Spleen (tissue), 11 donors: ENCODE data around the gene CHST8. TPM values are rescaled to one million over a fixed set of nuclear protein-coding genes. Genes with fewer than 3 reads are reported as not detected.

Experiments
- DNase-seq: peaks from one replicate; pipeline ENCODE4 v3.0.0-alpha.2; 2020
- H3K27ac ChIP-seq, 8 donors: fragments of 200-600 bp; sonication (generic) in 7 of 8; 1 replicate in 4 of 8; 2 replicates in 4 of 8; pipeline versions ENCODE4 v1.5.0 to v1.8.0; 2016 to 2021; ENCODE audit warnings: inconsistent platforms in 4 of 8, mild to moderate bottlenecking in 4 of 8, moderate library complexity in 1 of 8
- H3K27me3 ChIP-seq, 7 donors: fragments of 200-600 bp; sonication (generic) in 6 of 7; replicated peaks in 1 of 7; 1 replicate in 4 of 7; 2 replicates in 3 of 7; pipeline versions ENCODE4 v1.5.0 to v1.8.0; 2016 to 2021; ENCODE audit warnings: inconsistent platforms in 3 of 7, mild to moderate bottlenecking in 1 of 7
- H3K36me3 ChIP-seq, 6 donors: fragments of 200-600 bp; sonication (generic) in 5 of 6; 1 replicate in 4 of 6; 2 replicates in 2 of 6; pipeline versions ENCODE4 v1.5.0 to v1.8.0; 2016 to 2021; ENCODE audit warnings: inconsistent platforms in 2 of 6
- H3K4me1 ChIP-seq, 6 donors: fragments of 200-600 bp; sonication (generic) in 5 of 6; 1 replicate in 3 of 6; 2 replicates in 3 of 6; pipeline versions ENCODE4 v1.5.0 to v1.8.0; 2016 to 2021; ENCODE audit warnings: inconsistent platforms in 3 of 6
- H3K4me3 ChIP-seq, 8 donors: fragments of 200-600 bp; sonication (generic) in 7 of 8; 1 replicate in 4 of 8; 2 replicates in 4 of 8; pipeline versions ENCODE4 v1.5.0 to v1.8.0; 2016 to 2021; ENCODE audit warnings: inconsistent platforms in 4 of 8, mild to moderate bottlenecking in 4 of 8, moderate library complexity in 2 of 8
- H3K9me3 ChIP-seq, 8 donors: fragments of 200-600 bp; sonication (generic) in 7 of 8; 1 replicate in 4 of 8; 2 replicates in 4 of 8; pipeline versions ENCODE4 v1.5.0 to v1.8.0; 2016 to 2021; ENCODE audit warnings: inconsistent platforms in 4 of 8
- CTCF ChIP-seq, 11 experiments: fragments of 200-600 bp in 7 of 11; fragments of 450-650 bp in 4 of 11; sonication (generic) in 4 of 11; IDR thresholded peaks in 8 of 11; conservative IDR thresholded peaks in 3 of 11; 1 replicate in 7 of 11; 2 replicates in 4 of 11; pipeline versions ENCODE4 v1.4.0 to v1.8.0; 2016 to 2021; ENCODE audit warnings: antibody characterized with exemption in 11 of 11, inconsistent platforms in 4 of 11, mild to moderate bottlenecking in 1 of 11
- POLR2A ChIP-seq, 3 donors: fragments of 450-650 bp; IDR thresholded peaks; one replicate each; pipeline ENCODE4 v1.5.1; 2017; ENCODE audit warnings: antibody characterized with exemption in 3 of 3, mild to moderate bottlenecking in 1 of 3
- POLR2AphosphoS5 ChIP-seq, 3 donors: sonication (generic); formaldehyde crosslinking; IDR thresholded peaks; one replicate each; pipeline ENCODE4 v1.5.1; 2017; ENCODE audit warnings: antibody characterized with exemption in 3 of 3
- WGBS, 5 donors: extraction: QIAGEN DNeasy Blood & Tissue Kit in 3 of 5; methylation state at CpG; one replicate each; pipeline versions ENCODE4 v1.1.5 to v1.1.7; 2013 to 2018; 5-methylcytosine and 5-hydroxymethylcytosine counted together
- intact Hi-C: fragments of 100-400 bp; cut with DNase I; formaldehyde crosslinking; loops from one replicate; pipeline ENCODE4 v1.15.0; 2023; ENCODE audit warnings: low total_unique reads
- polyA plus RNA-seq, 3 donors: library from polyadenylated mRNA; stranded (reverse); fragments of 200-250 nt; gene quantifications; one replicate each; pipeline ENCODE4 v1.2.1, GENCODE V29; 2013
- total RNA-seq, 7 donors: library from RNA; depleted of rRNA in 3 of 7; stranded (reverse); fragments of >200 nt in 3 of 7; fragmentation: NEBNext Ultra II Directional in 4 of 7; extraction: Animal tissue kit (Norgen Biotek cat#: 25700) in 4 of 7; gene quantifications; one replicate each; pipeline versions ENCODE4 v1.1.0 to v1.2.1, GENCODE V29; 2016 to 2021
- donor health status: healthy with polysubstance abuse.
- donor health status: DM: no; HTN: no; CAD: no; lungs with moderate emphysema.
- donor health status: DM: no; HTN: no; CAD: no.
- donor health status: Bipolar disorder and iron deficiency.
- donor health status: healthy.
- donor health status: DM: no; HTN: no; CAD: no.
- donor health status: DM: yes; HTN: yes; CAD: no.

CHST8 gene
- total and polyA plus RNA-seq, 10 donors, result 0.43 to 4.0 (median 1.6) TPM

GRCh38 chr19:33772102-33772857 lies 150.5 kb downstream of the CHST8 start:
- intact Hi-C loops, result loop anchor here (5.0 kb wide), 1 partner anchor 340 kb away; no protein-coding TSS in a partner anchor
- Histone ChIP-seq H3K4me3 (no peak overlapping the region), H3K27ac (no peak overlapping the region), H3K9me3 (no peaks in the 10 kb centered on the region), H3K4me1 (peaks cover 0 to 8% (median 0%) of the 10 kb centered on the region in 6 donors), H3K27me3 (peaks cover 0 to 41% (median 0%) of the 10 kb centered on the region in 7 donors), H3K36me3 (no peaks in the 10 kb centered on the region)
- TF ChIP-seq CTCF (IDR thresholded peaks at IDR 0.05 in 8 of 11, conservative IDR thresholded peaks at IDR 0.05 in 3 of 11) (no peak), POLR2AphosphoS5 (IDR thresholded peaks at IDR 0.05) (no peak), POLR2A (IDR thresholded peaks at IDR 0.05) (no peak)
- DNase-seq, result peak; percentile 72
- 94 to 96% (median 95%) methylated on average over 47 to 72 of the region's 72 CpGs for WGBS, 5 donors

GRCh38 chr19:33772858-33773180 lies 151.1 kb downstream of the CHST8 start:
- H3K36me3 ChIP-seq, result no peaks in the 10 kb centered on the region
- no peak for TF ChIP-seq CTCF (IDR thresholded peaks at IDR 0.05 in 8 of 11, conservative IDR thresholded peaks at IDR 0.05 in 3 of 11)
- H3K27me3 ChIP-seq, result peaks cover 0 to 41% (median 0%) of the 10 kb centered on the region in 7 donors
- 93 to 95% (median 95%) methylated on average over 14 to 23 of the region's 23 CpGs for WGBS, 5 donors
- no peaks in the 10 kb centered on the region for H3K9me3 ChIP-seq
- no peak overlapping the region for H3K27ac ChIP-seq
- H3K4me3 ChIP-seq, result no peak overlapping the region
- intact Hi-C loops, result loop anchor here (5.0 kb wide), 1 partner anchor 341 kb away; no protein-coding TSS in a partner anchor
- no peak for DNase-seq
- peaks cover 0 to 13% (median 2%) of the 10 kb centered on the region in 6 donors for H3K4me1 ChIP-seq

- Histone ChIP-seq H3K36me3 (no peaks in the 10 kb centered on the region), H3K27me3 (peaks cover 0 to 46% (median 0%) of the 10 kb centered on the region in 7 donors), H3K9me3 (no peaks in the 10 kb centered on the region), H3K27ac (no peak overlapping the region), H3K4me3 (no peak overlapping the region), H3K4me1 (peaks cover 0 to 24% (median 10%) of the 10 kb centered on the region in 6 donors)
- 42 to 67% (median 51%) methylated on average over 2 to 6 of the region's 6 CpGs for WGBS, 5 donors
- DNase-seq, result no peak
- no peak for TF ChIP-seq CTCF (IDR thresholded peaks at IDR 0.05 in 8 of 11, conservative IDR thresholded peaks at IDR 0.05 in 3 of 11)
- no peak for TF ChIP-seq POLR2A (IDR thresholded peaks at IDR 0.05)
- peak in 1 of 3 donors; percentile 11 for TF ChIP-seq POLR2AphosphoS5 (IDR thresholded peaks at IDR 0.05)
- intact Hi-C loops, result loop anchor here (5.0 kb wide), 1 partner anchor 342 kb away; no protein-coding TSS in a partner anchor
These were observed 152.2 kb downstream of the CHST8 start for GRCh38 chr19:33773704-33774624.
